ENCODE results near the gene RNF157. TPM values are rescaled to one million over a fixed set of nuclear protein-coding genes. Genes with fewer than 3 reads are reported as not detected.

The RNF157 gene
- total and polyA plus RNA-seq, 2 of the 13 experiments (the other 11 are each of a cell fraction or from before 2014, with no cell fraction given): 0.44 to 1.5 TPM

DNA sequence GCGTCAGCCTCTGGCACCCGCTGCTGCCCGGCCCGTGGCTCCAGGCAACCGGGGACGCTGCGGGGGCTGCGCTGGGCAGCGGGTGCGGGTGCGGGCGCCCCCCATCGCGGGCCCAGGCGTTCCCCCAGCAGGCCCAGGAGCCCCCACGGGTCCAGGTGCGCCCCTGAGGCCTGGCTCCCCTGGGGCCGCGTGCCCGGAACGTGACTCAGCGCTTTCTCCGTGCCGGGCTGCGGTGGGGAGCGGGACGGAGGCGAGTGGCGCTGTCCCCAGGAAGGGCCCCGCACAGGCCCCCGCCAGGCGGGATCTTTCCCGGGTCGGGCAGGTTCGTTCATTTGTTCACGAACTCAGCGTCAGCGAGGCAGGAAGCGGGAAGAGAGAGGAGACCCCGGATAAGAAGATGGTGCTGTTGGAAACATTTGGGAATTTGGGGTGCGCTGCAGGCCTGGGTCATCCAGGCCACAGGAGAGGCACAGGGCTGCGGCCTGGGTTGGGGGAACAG lies 118.3 kb downstream of the RNF157 start (continued):
- TF ChIP-seq HMG20A (CRISPR knock-in tag; IDR thresholded peaks at IDR 0.05; ENCODE audit: borderline replicate concordance) (no peak), ZNF709 (CRISPR knock-in tag; IDR thresholded peaks at IDR 0.05) (0 out of 2 replicates have a peak, but pooled peaks have one; percentile 41), HDAC1 (CRISPR knock-in tag; IDR thresholded peaks at IDR 0.05) (no peak), ZSCAN21 (CRISPR knock-in tag; IDR thresholded peaks at IDR 0.05; ENCODE audit: borderline replicate concordance) (0 out of 2 replicates have a peak, but pooled peaks have one; percentile 17), HIVEP1 (CRISPR knock-in tag; IDR thresholded peaks at IDR 0.05) (0 out of 2 replicates have a peak, but pooled peaks have one; percentile 17), ZNF292 (CRISPR knock-in tag; IDR thresholded peaks at IDR 0.05; ENCODE audit: borderline replicate concordance, low read depth) (no peak), SMAD1 (CRISPR knock-in tag; IDR thresholded peaks at IDR 0.05; ENCODE audit: borderline replicate concordance, low read depth) (no peak), ZFYVE20 (CRISPR knock-in tag; IDR thresholded peaks at IDR 0.05; ENCODE audit: borderline replicate concordance, low read depth) (0 out of 2 replicates have a peak, but pooled peaks have one; percentile 9), LBX2 (CRISPR knock-in tag; IDR thresholded peaks at IDR 0.05; ENCODE audit: borderline replicate concordance) (no peak), MLLT10 (CRISPR knock-in tag; IDR thresholded peaks at IDR 0.05) (no peak)
- TF ChIP-seq, protein P1, sequence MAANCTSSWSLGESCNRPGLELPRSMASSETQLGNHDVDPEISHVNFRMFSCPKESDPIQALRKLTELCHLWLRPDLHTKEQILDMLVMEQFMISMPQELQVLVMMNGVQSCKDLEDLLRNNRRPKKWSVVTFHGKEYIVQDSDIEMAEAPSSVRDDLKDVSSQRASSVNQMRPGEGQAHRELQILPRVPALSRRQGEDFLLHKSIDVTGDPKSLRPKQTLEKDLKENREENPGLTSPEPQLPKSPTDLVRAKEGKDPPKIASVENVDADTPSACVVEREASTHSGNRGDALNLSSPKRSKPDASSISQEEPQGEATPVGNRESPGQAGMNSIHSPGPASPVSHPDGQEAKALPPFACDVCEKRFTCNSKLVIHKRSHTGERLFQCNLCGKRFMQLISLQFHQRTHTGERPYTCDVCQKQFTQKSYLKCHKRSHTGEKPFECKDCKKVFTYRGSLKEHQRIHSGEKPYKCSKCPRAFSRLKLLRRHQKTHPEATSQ (CRISPR knock-in tag; IDR thresholded peaks at IDR 0.05; ENCODE audit: borderline replicate concordance): no peak
- TF ChIP-seq, protein P2, sequence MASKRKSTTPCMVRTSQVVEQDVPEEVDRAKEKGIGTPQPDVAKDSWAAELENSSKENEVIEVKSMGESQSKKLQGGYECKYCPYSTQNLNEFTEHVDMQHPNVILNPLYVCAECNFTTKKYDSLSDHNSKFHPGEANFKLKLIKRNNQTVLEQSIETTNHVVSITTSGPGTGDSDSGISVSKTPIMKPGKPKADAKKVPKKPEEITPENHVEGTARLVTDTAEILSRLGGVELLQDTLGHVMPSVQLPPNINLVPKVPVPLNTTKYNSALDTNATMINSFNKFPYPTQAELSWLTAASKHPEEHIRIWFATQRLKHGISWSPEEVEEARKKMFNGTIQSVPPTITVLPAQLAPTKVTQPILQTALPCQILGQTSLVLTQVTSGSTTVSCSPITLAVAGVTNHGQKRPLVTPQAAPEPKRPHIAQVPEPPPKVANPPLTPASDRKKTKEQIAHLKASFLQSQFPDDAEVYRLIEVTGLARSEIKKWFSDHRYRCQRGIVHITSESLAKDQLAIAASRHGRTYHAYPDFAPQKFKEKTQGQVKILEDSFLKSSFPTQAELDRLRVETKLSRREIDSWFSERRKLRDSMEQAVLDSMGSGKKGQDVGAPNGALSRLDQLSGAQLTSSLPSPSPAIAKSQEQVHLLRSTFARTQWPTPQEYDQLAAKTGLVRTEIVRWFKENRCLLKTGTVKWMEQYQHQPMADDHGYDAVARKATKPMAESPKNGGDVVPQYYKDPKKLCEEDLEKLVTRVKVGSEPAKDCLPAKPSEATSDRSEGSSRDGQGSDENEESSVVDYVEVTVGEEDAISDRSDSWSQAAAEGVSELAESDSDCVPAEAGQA (IDR thresholded peaks at IDR 0.05; ENCODE audit: low read depth): 0 out of 2 replicates have a peak, but pooled peaks have one; percentile 11
- TF ChIP-seq, protein P2 (CRISPR knock-in tag; IDR thresholded peaks at IDR 0.05; ENCODE audit: borderline replicate concordance): no peak
- TF ChIP-seq, protein P3, sequence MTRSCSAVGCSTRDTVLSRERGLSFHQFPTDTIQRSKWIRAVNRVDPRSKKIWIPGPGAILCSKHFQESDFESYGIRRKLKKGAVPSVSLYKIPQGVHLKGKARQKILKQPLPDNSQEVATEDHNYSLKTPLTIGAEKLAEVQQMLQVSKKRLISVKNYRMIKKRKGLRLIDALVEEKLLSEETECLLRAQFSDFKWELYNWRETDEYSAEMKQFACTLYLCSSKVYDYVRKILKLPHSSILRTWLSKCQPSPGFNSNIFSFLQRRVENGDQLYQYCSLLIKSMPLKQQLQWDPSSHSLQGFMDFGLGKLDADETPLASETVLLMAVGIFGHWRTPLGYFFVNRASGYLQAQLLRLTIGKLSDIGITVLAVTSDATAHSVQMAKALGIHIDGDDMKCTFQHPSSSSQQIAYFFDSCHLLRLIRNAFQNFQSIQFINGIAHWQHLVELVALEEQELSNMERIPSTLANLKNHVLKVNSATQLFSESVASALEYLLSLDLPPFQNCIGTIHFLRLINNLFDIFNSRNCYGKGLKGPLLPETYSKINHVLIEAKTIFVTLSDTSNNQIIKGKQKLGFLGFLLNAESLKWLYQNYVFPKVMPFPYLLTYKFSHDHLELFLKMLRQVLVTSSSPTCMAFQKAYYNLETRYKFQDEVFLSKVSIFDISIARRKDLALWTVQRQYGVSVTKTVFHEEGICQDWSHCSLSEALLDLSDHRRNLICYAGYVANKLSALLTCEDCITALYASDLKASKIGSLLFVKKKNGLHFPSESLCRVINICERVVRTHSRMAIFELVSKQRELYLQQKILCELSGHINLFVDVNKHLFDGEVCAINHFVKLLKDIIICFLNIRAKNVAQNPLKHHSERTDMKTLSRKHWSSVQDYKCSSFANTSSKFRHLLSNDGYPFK (CRISPR knock-in tag; IDR thresholded peaks at IDR 0.05; ENCODE audit: borderline replicate concordance): no peak
- TF ChIP-seq, protein P4, sequence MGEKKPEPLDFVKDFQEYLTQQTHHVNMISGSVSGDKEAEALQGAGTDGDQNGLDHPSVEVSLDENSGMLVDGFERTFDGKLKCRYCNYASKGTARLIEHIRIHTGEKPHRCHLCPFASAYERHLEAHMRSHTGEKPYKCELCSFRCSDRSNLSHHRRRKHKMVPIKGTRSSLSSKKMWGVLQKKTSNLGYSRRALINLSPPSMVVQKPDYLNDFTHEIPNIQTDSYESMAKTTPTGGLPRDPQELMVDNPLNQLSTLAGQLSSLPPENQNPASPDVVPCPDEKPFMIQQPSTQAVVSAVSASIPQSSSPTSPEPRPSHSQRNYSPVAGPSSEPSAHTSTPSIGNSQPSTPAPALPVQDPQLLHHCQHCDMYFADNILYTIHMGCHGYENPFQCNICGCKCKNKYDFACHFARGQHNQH (CRISPR knock-in tag; IDR thresholded peaks at IDR 0.05): no peak
